Measurements from ENCODE around the gene RHBDD1.

Gene RHBDD1

GRCh38 chr2:226888971-226889370 lies 53.1 kb downstream of the RHBDD1 start:
- H3K4me3 ChIP-seq (ENCODE audit: low read length): no peak overlapping the region
- H3K36me3 ChIP-seq (ENCODE audit: insufficient read depth, low read length): no peaks in the 10 kb centered on the region
- peaks cover 6% of the 10 kb centered on the region for H3K4me1 ChIP-seq (ENCODE audit: insufficient read depth, low read length)
- no peaks in the 10 kb centered on the region for H3K27me3 ChIP-seq (ENCODE audit: insufficient read depth, low read length)
- no peak overlapping the region for H2AFZ ChIP-seq (ENCODE audit: low read depth, low read length)
- H3K9me3 ChIP-seq (ENCODE audit: low read length): peaks cover 2% of the 10 kb centered on the region

DNA sequence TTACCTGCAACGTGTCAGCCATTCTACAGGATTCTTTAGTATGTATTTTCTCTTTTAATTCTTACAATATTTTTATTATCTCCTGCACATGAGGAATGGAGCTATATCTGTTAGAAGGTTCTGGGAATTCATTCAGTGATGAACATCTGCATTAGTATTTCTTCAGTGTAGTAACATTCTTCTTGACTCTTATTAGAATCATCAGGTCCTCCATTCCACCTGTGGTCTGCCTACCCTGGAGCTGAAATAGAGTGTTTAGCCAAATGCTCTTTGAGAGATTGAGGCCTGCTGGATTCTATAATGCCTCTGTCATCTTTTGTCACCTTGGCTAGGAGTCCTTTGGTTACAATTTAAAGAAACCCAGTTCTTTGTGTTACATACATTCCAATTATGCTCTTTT lies 54.4 kb downstream of the RHBDD1 start:
- H2AFZ ChIP-seq (ENCODE audit: low read depth, low read length): no peak overlapping the region
- no peak overlapping the region for H3K4me3 ChIP-seq (ENCODE audit: low read length)
- peaks cover 6% of the 10 kb centered on the region for H3K4me1 ChIP-seq (ENCODE audit: insufficient read depth, low read length)
- H3K36me3 ChIP-seq (ENCODE audit: insufficient read depth, low read length): no peaks in the 10 kb centered on the region
- peaks cover 2% of the 10 kb centered on the region for H3K9me3 ChIP-seq (ENCODE audit: low read length)
- H3K27me3 ChIP-seq (ENCODE audit: insufficient read depth, low read length): no peaks in the 10 kb centered on the region

- H3K9me3 ChIP-seq (ENCODE audit: low read length): peaks cover 2% of the 10 kb centered on the region
- no peak overlapping the region for H2AFZ ChIP-seq (ENCODE audit: low read depth, low read length)
- no peaks in the 10 kb centered on the region for H3K27me3 ChIP-seq (ENCODE audit: insufficient read depth, low read length)
- H3K4me3 ChIP-seq (ENCODE audit: low read length): no peak overlapping the region
- peaks cover 6% of the 10 kb centered on the region for H3K4me1 ChIP-seq (ENCODE audit: insufficient read depth, low read length)
- no peaks in the 10 kb centered on the region for H3K36me3 ChIP-seq (ENCODE audit: insufficient read depth, low read length)
Measured at GRCh38 chr2:226891780-226892590, 56.1 kb downstream of the RHBDD1 start.

DNA sequence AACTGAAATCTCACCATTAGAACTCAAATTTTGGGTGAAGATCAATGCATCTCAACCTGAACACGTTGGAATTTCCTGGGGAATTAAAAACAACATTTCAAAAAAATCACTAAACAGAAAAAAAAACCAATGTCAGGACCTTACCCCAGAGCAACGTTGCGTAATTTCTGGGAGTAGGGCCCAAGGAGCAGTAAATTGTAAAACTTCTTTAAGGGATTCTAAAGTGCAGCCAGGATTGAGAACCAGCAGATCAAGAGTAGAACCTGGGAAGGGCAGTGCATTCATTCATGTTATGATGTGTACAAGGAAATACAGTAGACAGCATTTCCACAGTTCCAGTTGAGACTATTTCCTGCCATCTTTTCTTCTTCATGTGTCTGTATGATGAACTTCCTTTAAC lies 56.9 kb downstream of the RHBDD1 start:
- H2AFZ ChIP-seq (ENCODE audit: low read depth, low read length): no peak overlapping the region
- H3K9me3 ChIP-seq (ENCODE audit: low read length): peaks cover 2% of the 10 kb centered on the region
- H3K4me3 ChIP-seq (ENCODE audit: low read length): no peak overlapping the region
- H3K36me3 ChIP-seq (ENCODE audit: insufficient read depth, low read length): no peaks in the 10 kb centered on the region
- H3K4me1 ChIP-seq (ENCODE audit: insufficient read depth, low read length): peaks cover 6% of the 10 kb centered on the region
- no peaks in the 10 kb centered on the region for H3K27me3 ChIP-seq (ENCODE audit: insufficient read depth, low read length)

- Histone ChIP-seq H2AFZ (ENCODE audit: low read depth, low read length) (no peak overlapping the region), H3K36me3 (ENCODE audit: insufficient read depth, low read length) (no peaks in the 10 kb centered on the region), H3K4me1 (ENCODE audit: insufficient read depth, low read length) (peaks cover 6% of the 10 kb centered on the region), H3K4me3 (ENCODE audit: low read length) (no peak overlapping the region), H3K9me3 (ENCODE audit: low read length) (peaks cover 2% of the 10 kb centered on the region), H3K27me3 (ENCODE audit: insufficient read depth, low read length) (no peaks in the 10 kb centered on the region)
Measured at GRCh38 chr2:226893216-226893615, 57.4 kb downstream of the RHBDD1 start.

DNA sequence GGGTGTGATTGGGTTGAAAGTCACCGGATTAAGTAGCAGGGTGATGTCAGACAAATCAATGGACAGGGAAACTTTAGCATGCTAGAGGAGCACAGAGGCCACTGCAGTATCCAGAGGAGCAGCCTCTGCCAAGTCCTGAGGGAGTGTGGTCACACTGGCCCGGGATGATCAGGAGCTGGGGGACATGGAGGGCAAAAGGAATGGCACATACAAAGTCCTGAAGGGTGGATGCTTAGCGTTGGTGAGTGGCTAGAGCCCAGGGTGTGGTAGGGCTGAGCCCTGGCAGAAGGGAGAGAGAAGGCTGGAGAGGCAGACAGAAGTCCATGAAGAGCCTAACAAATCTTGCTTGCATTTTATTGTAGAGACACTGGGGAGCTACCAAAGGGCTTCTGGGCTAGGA lies 58.9 kb downstream of the RHBDD1 start:
- Histone ChIP-seq H3K4me3 (ENCODE audit: low read length) (no peak overlapping the region), H3K36me3 (ENCODE audit: insufficient read depth, low read length) (no peaks in the 10 kb centered on the region), H2AFZ (ENCODE audit: low read depth, low read length) (no peak overlapping the region), H3K27me3 (ENCODE audit: insufficient read depth, low read length) (no peaks in the 10 kb centered on the region), H3K4me1 (ENCODE audit: insufficient read depth, low read length) (peaks cover 3% of the 10 kb centered on the region), H3K9me3 (ENCODE audit: low read length) (peaks cover 2% of the 10 kb centered on the region)

- no peak overlapping the region for H3K4me3 ChIP-seq (ENCODE audit: low read length)
- H3K36me3 ChIP-seq (ENCODE audit: insufficient read depth, low read length): no peaks in the 10 kb centered on the region
- H3K4me1 ChIP-seq (ENCODE audit: insufficient read depth, low read length): peaks cover 3% of the 10 kb centered on the region
- peaks cover 2% of the 10 kb centered on the region for H3K9me3 ChIP-seq (ENCODE audit: low read length)
- H2AFZ ChIP-seq (ENCODE audit: low read depth, low read length): no peak overlapping the region
- H3K27me3 ChIP-seq (ENCODE audit: insufficient read depth, low read length): no peaks in the 10 kb centered on the region
Measured at GRCh38 chr2:226895579-226895978, 59.7 kb downstream of the RHBDD1 start.

DNA sequence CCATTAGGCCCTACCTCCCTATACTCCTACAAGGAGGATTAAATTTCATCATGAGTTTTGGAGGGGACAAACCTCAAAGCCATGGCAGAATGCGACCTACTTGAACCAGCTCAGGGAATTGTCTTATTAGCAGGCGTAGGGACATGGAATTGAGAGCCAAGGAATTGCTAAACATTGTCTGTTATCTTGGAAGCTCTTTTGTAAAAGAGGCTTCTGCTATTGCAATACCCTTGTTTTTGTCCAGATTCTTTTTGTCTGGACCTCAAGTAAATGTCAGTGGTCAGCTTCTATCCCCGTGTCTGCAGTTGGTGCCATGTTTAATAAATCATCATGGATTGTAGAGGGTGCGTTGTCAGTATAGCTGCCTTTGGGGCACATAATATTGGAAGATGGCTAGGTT lies 62.3 kb downstream of the RHBDD1 start:
- Histone ChIP-seq H3K36me3 (ENCODE audit: insufficient read depth, low read length) (no peaks in the 10 kb centered on the region), H3K9me3 (ENCODE audit: low read length) (no peaks in the 10 kb centered on the region), H3K4me3 (ENCODE audit: low read length) (no peak overlapping the region), H3K27me3 (ENCODE audit: insufficient read depth, low read length) (no peaks in the 10 kb centered on the region), H3K4me1 (ENCODE audit: insufficient read depth, low read length) (no peaks in the 10 kb centered on the region), H2AFZ (ENCODE audit: low read depth, low read length) (no peak overlapping the region)

GRCh38 chr2:226898897-226899296 lies 63.0 kb downstream of the RHBDD1 start:
- H3K9me3 ChIP-seq (ENCODE audit: low read length): peaks cover 2% of the 10 kb centered on the region
- no peak overlapping the region for H3K4me3 ChIP-seq (ENCODE audit: low read length)
- no peaks in the 10 kb centered on the region for H3K27me3 ChIP-seq (ENCODE audit: insufficient read depth, low read length)
- H2AFZ ChIP-seq (ENCODE audit: low read depth, low read length): no peak overlapping the region
- no peaks in the 10 kb centered on the region for H3K4me1 ChIP-seq (ENCODE audit: insufficient read depth, low read length)
- H3K36me3 ChIP-seq (ENCODE audit: insufficient read depth, low read length): no peaks in the 10 kb centered on the region

DNA sequence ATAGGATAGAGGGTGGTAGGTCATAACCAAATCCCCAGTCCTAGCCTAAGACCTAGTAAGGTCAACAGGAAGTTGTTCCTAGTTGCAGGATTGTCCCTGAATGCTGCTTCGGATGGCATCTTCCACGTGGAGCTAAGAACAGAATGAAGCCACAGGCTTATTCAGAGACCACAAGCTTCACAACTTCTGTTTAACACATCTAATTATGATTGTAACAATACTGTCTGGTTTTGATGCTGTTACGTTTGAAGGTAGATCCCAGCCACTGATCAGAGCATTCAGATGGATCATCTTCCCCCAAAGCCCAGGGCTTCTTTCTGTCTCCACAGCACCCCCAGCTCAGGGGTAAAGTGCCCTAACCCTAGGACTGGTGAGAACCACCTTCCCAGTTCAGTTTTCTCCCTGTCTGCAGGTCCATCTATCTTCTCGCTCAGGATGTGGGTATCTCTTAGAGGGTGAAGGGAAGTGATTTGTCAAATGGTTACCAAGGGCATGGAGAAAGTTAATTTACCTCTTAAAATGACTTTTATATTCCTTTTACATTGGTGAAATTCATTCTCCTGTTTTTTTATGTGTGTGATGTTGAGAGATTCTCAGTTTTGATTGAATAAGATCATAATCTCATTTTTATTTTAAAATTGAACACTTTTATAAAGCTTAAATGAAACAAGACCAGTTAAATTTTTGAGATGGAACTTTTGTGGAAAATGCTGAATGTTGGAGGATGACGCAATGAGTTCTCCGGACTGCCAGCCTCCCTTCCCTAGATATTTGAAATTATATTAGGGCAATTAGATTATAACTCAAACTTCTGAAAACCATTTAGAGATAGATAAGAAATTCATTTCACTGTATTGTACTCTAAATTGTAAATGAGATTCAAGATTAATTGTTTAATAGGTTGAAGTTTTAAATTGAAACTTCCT lies 66.5 kb downstream of the RHBDD1 start:
- no peaks in the 10 kb centered on the region for H3K36me3 ChIP-seq (ENCODE audit: insufficient read depth, low read length)
- H3K9me3 ChIP-seq (ENCODE audit: low read length): peaks cover 2% of the 10 kb centered on the region
- H3K4me3 ChIP-seq (ENCODE audit: low read length): no peak overlapping the region
- H3K4me1 ChIP-seq (ENCODE audit: insufficient read depth, low read length): no peaks in the 10 kb centered on the region
- H2AFZ ChIP-seq (ENCODE audit: low read depth, low read length): no peak overlapping the region
- H3K27me3 ChIP-seq (ENCODE audit: insufficient read depth, low read length): no peaks in the 10 kb centered on the region

GRCh38 chr2:226903179-226903578 lies 67.3 kb downstream of the RHBDD1 start:
- Histone ChIP-seq H3K9me3 (ENCODE audit: low read length) (peaks cover 2% of the 10 kb centered on the region), H3K27me3 (ENCODE audit: insufficient read depth, low read length) (no peaks in the 10 kb centered on the region), H3K4me1 (ENCODE audit: insufficient read depth, low read length) (peaks cover 2% of the 10 kb centered on the region), H3K36me3 (ENCODE audit: insufficient read depth, low read length) (no peaks in the 10 kb centered on the region), H3K4me3 (ENCODE audit: low read length) (no peak overlapping the region), H2AFZ (ENCODE audit: low read depth, low read length) (no peak overlapping the region)

GRCh38 chr2:226904592-226904991 lies 68.7 kb downstream of the RHBDD1 start:
- no peaks in the 10 kb centered on the region for H3K36me3 ChIP-seq (ENCODE audit: insufficient read depth, low read length)
- H3K27me3 ChIP-seq (ENCODE audit: insufficient read depth, low read length): no peaks in the 10 kb centered on the region
- no peak overlapping the region for H2AFZ ChIP-seq (ENCODE audit: low read depth, low read length)
- H3K4me3 ChIP-seq (ENCODE audit: low read length): no peak overlapping the region
- peaks cover 2% of the 10 kb centered on the region for H3K9me3 ChIP-seq (ENCODE audit: low read length)
- H3K4me1 ChIP-seq (ENCODE audit: insufficient read depth, low read length): peaks cover 3% of the 10 kb centered on the region

- Histone ChIP-seq H3K36me3 (ENCODE audit: insufficient read depth, low read length) (no peaks in the 10 kb centered on the region), H3K27me3 (ENCODE audit: insufficient read depth, low read length) (no peaks in the 10 kb centered on the region), H3K4me3 (ENCODE audit: low read length) (no peak overlapping the region), H3K4me1 (ENCODE audit: insufficient read depth, low read length) (peaks cover 3% of the 10 kb centered on the region), H2AFZ (ENCODE audit: low read depth, low read length) (no peak overlapping the region), H3K9me3 (ENCODE audit: low read length) (peaks cover 2% of the 10 kb centered on the region)
Measured at GRCh38 chr2:226905718-226906117, 69.9 kb downstream of the RHBDD1 start.

Data from neuron (in vitro differentiated cells).